ENCODE data around the gene PRKCH.

PRKCH gene

DNA sequence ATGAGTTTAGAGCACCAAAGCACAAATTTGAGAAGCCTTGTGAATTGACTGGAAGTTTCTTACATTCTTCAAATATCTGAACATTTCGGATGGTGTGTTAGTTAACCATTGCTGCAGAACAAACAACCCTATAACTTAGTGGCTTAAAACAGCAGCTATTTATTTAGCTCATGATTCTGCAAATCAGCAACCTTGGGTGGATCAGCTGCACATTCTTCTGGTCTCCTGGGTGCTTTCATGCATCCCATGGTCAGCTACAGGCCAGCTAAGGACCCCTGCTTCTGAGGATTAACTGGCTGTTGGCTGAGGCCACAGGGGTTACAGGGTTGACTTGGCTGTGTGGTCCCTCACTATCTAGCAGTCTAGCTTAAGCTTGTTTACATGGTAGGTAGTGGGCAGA, 260.0 kb downstream of the PRKCH start:
- TF ChIP-seq EZH2 (IDR thresholded peaks at IDR 0.05) = no peak
- no peak for TF ChIP-seq POLR2AphosphoS5 (IDR thresholded peaks at IDR 0.05; ENCODE audit: borderline replicate concordance, low read depth, low read length)
- TF ChIP-seq FOXP2 (optimal IDR thresholded peaks at IDR 0.05; ENCODE audit: control extremely low read depth, extremely low read length, insufficient read depth) = no peak

DNA sequence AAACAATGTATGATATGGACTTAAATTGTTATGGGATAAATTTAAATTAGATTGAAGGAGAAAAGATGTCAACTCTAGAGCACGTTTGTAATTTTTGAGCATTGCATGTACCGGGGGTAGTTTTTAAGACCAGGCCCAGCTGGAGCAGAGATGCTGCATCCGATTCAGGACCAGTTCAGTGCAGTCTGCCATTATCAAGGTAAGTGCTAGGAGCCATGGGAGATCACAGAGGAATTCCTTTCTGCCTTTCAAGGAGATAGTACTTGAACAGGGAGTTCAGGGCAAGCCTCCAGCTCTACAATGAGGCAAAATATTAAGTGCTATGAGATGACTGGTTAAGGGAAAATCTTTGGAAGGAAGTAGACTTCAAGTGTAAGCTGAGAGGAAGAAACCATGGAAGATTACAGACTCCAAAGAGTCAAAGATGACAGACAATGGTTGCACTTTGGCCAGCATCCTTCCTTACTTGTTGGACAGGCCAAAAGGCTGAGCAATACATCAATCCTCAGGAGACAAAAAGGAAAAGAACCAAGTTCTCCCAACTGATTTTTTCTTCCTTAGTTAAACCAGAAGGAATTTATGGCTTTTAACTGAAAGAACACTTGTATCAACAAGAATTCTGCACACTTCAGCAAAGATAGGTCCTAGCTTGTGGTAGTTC, 260.7 kb downstream of the PRKCH start:
- DNase-seq (ENCODE audit: low read depth, low spot score) = no peak
- Histone ChIP-seq H3K9me3 (ENCODE audit: low read depth, low read length) (no peaks in the 10 kb centered on the region), H3K36me3 (ENCODE audit: insufficient read depth, low read length) (no peaks in the 10 kb centered on the region), H3K4me3 (no peak overlapping the region), H3K27ac (no peak overlapping the region), H3K9ac (ENCODE audit: insufficient read length) (no peak overlapping the region)
- TF ChIP-seq POLR2AphosphoS5 (IDR thresholded peaks at IDR 0.05; ENCODE audit: borderline replicate concordance, low read depth, low read length) (no peak), EZH2 (IDR thresholded peaks at IDR 0.05) (no peak), FOXP2 (optimal IDR thresholded peaks at IDR 0.05; ENCODE audit: control extremely low read depth, extremely low read length, insufficient read depth) (no peak)

More for the DNA sequence above, 260.0 kb downstream of the PRKCH start:
- no peak overlapping the region for H3K4me3 ChIP-seq
- H3K27ac ChIP-seq = no peak overlapping the region
- no peaks in the 10 kb centered on the region for H3K36me3 ChIP-seq (ENCODE audit: insufficient read depth, low read length)
- DNase-seq (ENCODE audit: low read depth, low spot score) = no peak
- no peak overlapping the region for H3K9ac ChIP-seq (ENCODE audit: insufficient read length)
- H3K9me3 ChIP-seq (ENCODE audit: low read depth, low read length) = no peaks in the 10 kb centered on the region

GRCh38 chr14:61582815-61583214, 261.4 kb downstream of the PRKCH start:
- H3K9me3 ChIP-seq (ENCODE audit: low read depth, low read length) = no peaks in the 10 kb centered on the region
- no peaks in the 10 kb centered on the region for H3K36me3 ChIP-seq (ENCODE audit: insufficient read depth, low read length)
- H3K27ac ChIP-seq = no peak overlapping the region
- no peak overlapping the region for H3K4me3 ChIP-seq
- TF ChIP-seq EZH2 (IDR thresholded peaks at IDR 0.05) (no peak), FOXP2 (optimal IDR thresholded peaks at IDR 0.05; ENCODE audit: control extremely low read depth, extremely low read length, insufficient read depth) (no peak), POLR2AphosphoS5 (IDR thresholded peaks at IDR 0.05; ENCODE audit: borderline replicate concordance, low read depth, low read length) (no peak)
- H3K9ac ChIP-seq (ENCODE audit: insufficient read length) = no peak overlapping the region
- no peak for DNase-seq (ENCODE audit: low read depth, low spot score)

- Histone ChIP-seq H3K36me3 (ENCODE audit: insufficient read depth, low read length) (no peaks in the 10 kb centered on the region), H3K9ac (ENCODE audit: insufficient read length) (no peak overlapping the region), H3K9me3 (ENCODE audit: low read depth, low read length) (no peaks in the 10 kb centered on the region), H3K27ac (no peak overlapping the region), H3K4me3 (no peak overlapping the region)
- no peak for DNase-seq (ENCODE audit: low read depth, low spot score)
- TF ChIP-seq POLR2AphosphoS5 (IDR thresholded peaks at IDR 0.05; ENCODE audit: borderline replicate concordance, low read depth, low read length) (no peak), FOXP2 (optimal IDR thresholded peaks at IDR 0.05; ENCODE audit: control extremely low read depth, extremely low read length, insufficient read depth) (no peak), EZH2 (IDR thresholded peaks at IDR 0.05) (no peak)
Measured at GRCh38 chr14:61584331-61584741, 263.0 kb downstream of the PRKCH start.

GRCh38 chr14:61585598-61586543, 264.5 kb downstream of the PRKCH start:
- H3K36me3 ChIP-seq (ENCODE audit: insufficient read depth, low read length) = no peaks in the 10 kb centered on the region
- H3K9me3 ChIP-seq (ENCODE audit: low read depth, low read length) = no peaks in the 10 kb centered on the region
- DNase-seq (ENCODE audit: low read depth, low spot score) = no peak
- H3K4me3 ChIP-seq = no peak overlapping the region
- H3K27ac ChIP-seq = no peak overlapping the region
- no peak overlapping the region for H3K9ac ChIP-seq (ENCODE audit: insufficient read length)
- TF ChIP-seq FOXP2 (optimal IDR thresholded peaks at IDR 0.05; ENCODE audit: control extremely low read depth, extremely low read length, insufficient read depth) (no peak), EZH2 (IDR thresholded peaks at IDR 0.05) (no peak), POLR2AphosphoS5 (IDR thresholded peaks at IDR 0.05; ENCODE audit: borderline replicate concordance, low read depth, low read length) (no peak)

GRCh38 chr14:61586544-61587055, 265.2 kb downstream of the PRKCH start:
- TF ChIP-seq FOXP2 (optimal IDR thresholded peaks at IDR 0.05; ENCODE audit: control extremely low read depth, extremely low read length, insufficient read depth) (no peak), EZH2 (IDR thresholded peaks at IDR 0.05) (no peak), POLR2AphosphoS5 (IDR thresholded peaks at IDR 0.05; ENCODE audit: borderline replicate concordance, low read depth, low read length) (no peak)
- no peak overlapping the region for H3K9ac ChIP-seq (ENCODE audit: insufficient read length)
- H3K27ac ChIP-seq = no peak overlapping the region
- no peaks in the 10 kb centered on the region for H3K9me3 ChIP-seq (ENCODE audit: low read depth, low read length)
- no peak overlapping the region for H3K4me3 ChIP-seq
- DNase-seq (ENCODE audit: low read depth, low spot score) = no peak
- no peaks in the 10 kb centered on the region for H3K36me3 ChIP-seq (ENCODE audit: insufficient read depth, low read length)

DNA sequence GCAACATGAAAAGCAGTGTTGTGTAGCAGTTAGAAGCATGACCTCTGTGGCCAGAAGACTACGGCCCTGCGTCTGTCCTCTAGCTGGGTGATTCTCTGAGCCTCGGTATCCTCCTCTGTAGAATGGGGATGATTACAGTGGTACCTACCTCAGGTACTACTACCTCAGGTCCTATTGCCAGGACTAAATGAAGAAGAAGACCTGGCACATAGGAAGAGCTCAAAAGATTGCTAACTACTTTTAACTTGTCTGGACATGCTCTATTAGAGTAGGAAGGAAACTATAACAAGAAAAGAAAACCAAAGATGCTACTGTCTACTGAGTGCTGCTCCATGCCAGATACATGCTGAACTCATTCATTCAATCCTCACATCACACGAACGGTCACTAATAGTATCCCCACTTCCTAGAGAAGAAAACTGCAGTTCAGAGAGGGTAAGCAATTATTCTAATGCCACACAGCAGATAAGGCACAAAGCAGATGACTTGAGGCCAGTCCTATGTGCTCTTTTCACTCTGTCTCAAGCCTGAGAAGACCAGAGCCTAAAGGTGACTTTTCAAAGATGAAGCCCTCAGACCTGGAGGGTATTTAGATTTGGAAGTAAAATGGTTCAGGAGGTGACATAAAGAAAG, 265.8 kb downstream of the PRKCH start:
- no peak overlapping the region for H3K27ac ChIP-seq
- TF ChIP-seq POLR2AphosphoS5 (IDR thresholded peaks at IDR 0.05; ENCODE audit: borderline replicate concordance, low read depth, low read length) = no peak
- H3K9ac ChIP-seq (ENCODE audit: insufficient read length) = no peak overlapping the region

DNA sequence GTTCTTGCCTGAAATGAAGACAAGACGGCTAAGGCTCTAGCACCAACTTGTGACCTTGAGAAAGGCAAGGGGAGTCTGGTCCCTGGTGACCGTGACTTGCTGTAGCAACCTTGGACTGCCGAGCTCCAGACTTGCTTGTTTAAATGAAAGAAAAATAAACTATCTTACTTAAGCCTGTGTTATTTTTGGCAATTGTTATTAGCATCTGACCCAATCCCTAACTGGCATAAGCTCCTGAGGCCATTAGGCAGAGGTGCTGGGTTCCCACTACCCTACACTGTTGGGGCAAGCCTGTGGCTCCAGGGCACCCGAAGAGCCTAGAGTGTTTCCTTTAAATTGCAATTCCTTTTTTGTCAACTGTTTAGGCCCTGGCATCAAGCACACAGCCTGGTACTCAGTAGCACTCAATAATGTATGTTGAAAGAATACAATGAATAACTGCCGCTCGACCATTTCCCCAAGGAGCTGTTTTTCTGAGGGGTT, 267.1 kb downstream of the PRKCH start:
- DNase-seq (ENCODE audit: low read depth, low spot score) = no peak
- no peak for TF ChIP-seq POLR2AphosphoS5 (IDR thresholded peaks at IDR 0.05; ENCODE audit: borderline replicate concordance, low read depth, low read length)
- TF ChIP-seq FOXP2 (optimal IDR thresholded peaks at IDR 0.05; ENCODE audit: control extremely low read depth, extremely low read length, insufficient read depth) = no peak
- no peak for TF ChIP-seq EZH2 (IDR thresholded peaks at IDR 0.05)
- Histone ChIP-seq H3K36me3 (ENCODE audit: insufficient read depth, low read length) (no peaks in the 10 kb centered on the region), H3K4me3 (no peak overlapping the region), H3K9me3 (ENCODE audit: low read depth, low read length) (no peaks in the 10 kb centered on the region), H3K27ac (no peak overlapping the region), H3K9ac (ENCODE audit: insufficient read length) (no peak overlapping the region)

More for the DNA sequence above, 265.8 kb downstream of the PRKCH start:
- DNase-seq (ENCODE audit: low read depth, low spot score) = no peak
- Histone ChIP-seq H3K9me3 (ENCODE audit: low read depth, low read length) (no peaks in the 10 kb centered on the region), H3K4me3 (no peak overlapping the region), H3K36me3 (ENCODE audit: insufficient read depth, low read length) (no peaks in the 10 kb centered on the region)

Measured in SK-N-MC (cell line).